ENCODE results near the gene MARCHF3. TPM values are rescaled to one million over a fixed set of nuclear protein-coding genes. Genes with fewer than 3 reads are reported as not detected.

MARCHF3 gene
- total RNA-seq, 1 experiment from 2014 or later: 3.4 TPM

- Histone ChIP-seq H3K27me3 (replicated peaks) (peaks cover 3% of the 10 kb centered on the region), H3K9me3 (replicated peaks) (no peaks in the 10 kb centered on the region), H3K36me3 (no peaks in the 10 kb centered on the region), H3K4me1 (replicated peaks) (no peaks in the 10 kb centered on the region), H3K4me3 (no peak overlapping the region), H3K27ac (no peak overlapping the region)
- no peak for DNase-seq (ENCODE audit: low read depth in 1 of 2, low spot score in 2 of 2)
These were observed 93.5 kb downstream of the MARCHF3 start for GRCh38 chr5:126936775-126937418.

GRCh38 chr5:126931963-126932660 is 98.2 kb downstream of the MARCHF3 start:
- no peaks in the 10 kb centered on the region for H3K36me3 ChIP-seq
- no peaks in the 10 kb centered on the region; the same call in 1 of the 2 replicates for H3K27me3 ChIP-seq (replicated peaks)
- no peak for DNase-seq (ENCODE audit: low read depth in 1 of 2, low spot score in 2 of 2)
- H3K4me1 ChIP-seq (replicated peaks): no peaks in the 10 kb centered on the region
- no peak overlapping the region for H3K4me3 ChIP-seq
- no peaks in the 10 kb centered on the region; the same call in 1 of the 2 replicates for H3K9me3 ChIP-seq (replicated peaks)
- H3K27ac ChIP-seq: no peak overlapping the region

DNA sequence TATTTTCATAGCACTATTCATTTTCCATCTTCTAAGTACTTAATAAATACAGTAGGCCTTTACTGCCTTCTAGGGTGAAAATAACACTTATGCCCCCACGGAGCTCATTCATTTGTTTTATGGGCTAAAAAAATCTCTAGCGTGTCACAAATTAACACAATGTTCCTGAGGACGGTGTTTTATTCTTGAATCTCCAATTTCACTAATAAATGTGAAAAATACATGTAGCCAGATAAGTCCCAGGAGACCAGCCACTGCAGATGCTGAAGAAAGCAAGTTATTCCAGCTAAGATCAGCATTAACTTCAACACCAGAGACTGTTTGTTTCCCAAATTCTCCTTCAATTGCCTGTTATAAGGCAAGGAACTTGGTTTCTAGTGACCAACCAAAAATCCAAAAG is 102.3 kb downstream of the MARCHF3 start:
- Histone ChIP-seq H3K4me3 (no peak overlapping the region), H3K36me3 (no peaks in the 10 kb centered on the region), H3K27ac (no peak overlapping the region), H3K9me3 (replicated peaks) (no peaks in the 10 kb centered on the region; the same call in 1 of the 2 replicates), H3K27me3 (replicated peaks) (peaks cover 6% of the 10 kb centered on the region), H3K4me1 (replicated peaks) (no peaks in the 10 kb centered on the region)
- no peak for DNase-seq (ENCODE audit: low read depth in 1 of 2, low spot score in 2 of 2)

- Histone ChIP-seq H3K9me3 (replicated peaks) (no peaks in the 10 kb centered on the region; the same call in 1 of the 2 replicates), H3K4me3 (no peak overlapping the region), H3K27me3 (replicated peaks) (peaks cover 6% of the 10 kb centered on the region), H3K4me1 (replicated peaks) (no peaks in the 10 kb centered on the region), H3K27ac (no peak overlapping the region), H3K36me3 (no peaks in the 10 kb centered on the region)
- no peak for DNase-seq (ENCODE audit: low read depth in 1 of 2, low spot score in 2 of 2)
These were observed 102.9 kb downstream of the MARCHF3 start for GRCh38 chr5:126927429-126927828.

GRCh38 chr5:126926187-126926586 is 104.2 kb downstream of the MARCHF3 start:
- Histone ChIP-seq H3K27ac (no peak overlapping the region), H3K4me1 (replicated peaks) (no peaks in the 10 kb centered on the region), H3K9me3 (replicated peaks) (no peaks in the 10 kb centered on the region; the same call in 1 of the 2 replicates), H3K36me3 (no peaks in the 10 kb centered on the region), H3K4me3 (no peak overlapping the region), H3K27me3 (replicated peaks) (peaks cover 6% of the 10 kb centered on the region)
- DNase-seq (ENCODE audit: low read depth in 1 of 2, low spot score in 2 of 2): no peak

DNA sequence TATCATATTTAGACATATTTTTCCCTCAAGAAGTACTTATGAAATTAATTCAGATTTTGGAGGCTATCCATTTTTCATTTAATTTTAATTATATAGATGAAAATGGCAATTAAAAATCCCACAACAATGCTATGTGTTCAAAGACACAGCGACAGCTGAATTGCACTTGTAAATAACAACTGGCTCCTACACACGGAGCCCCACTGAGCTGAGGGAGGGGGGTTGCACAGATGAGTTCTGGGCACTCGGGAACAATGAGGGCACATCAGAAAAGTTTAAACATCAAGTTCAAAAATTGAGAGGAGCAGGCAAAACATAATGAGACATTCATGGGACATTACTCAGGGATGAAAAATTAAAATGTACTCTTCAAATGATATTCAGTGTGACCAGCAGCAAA is 104.9 kb downstream of the MARCHF3 start:
- Histone ChIP-seq H3K27me3 (replicated peaks) (peaks cover 6% of the 10 kb centered on the region), H3K4me1 (replicated peaks) (no peaks in the 10 kb centered on the region), H3K36me3 (no peaks in the 10 kb centered on the region), H3K4me3 (no peak overlapping the region), H3K27ac (no peak overlapping the region), H3K9me3 (replicated peaks) (no peaks in the 10 kb centered on the region; the same call in 1 of the 2 replicates)
- no peak for DNase-seq (ENCODE audit: low read depth in 1 of 2, low spot score in 2 of 2)

GRCh38 chr5:126924331-126925033 is 105.9 kb downstream of the MARCHF3 start:
- no peak overlapping the region for H3K4me3 ChIP-seq
- no peak for DNase-seq (ENCODE audit: low read depth in 1 of 2, low spot score in 2 of 2)
- H3K9me3 ChIP-seq (replicated peaks): no peaks in the 10 kb centered on the region; the same call in 1 of the 2 replicates
- no peaks in the 10 kb centered on the region for H3K4me1 ChIP-seq (replicated peaks)
- no peaks in the 10 kb centered on the region for H3K36me3 ChIP-seq
- peaks cover 6% of the 10 kb centered on the region for H3K27me3 ChIP-seq (replicated peaks)
- no peak overlapping the region for H3K27ac ChIP-seq

DNA sequence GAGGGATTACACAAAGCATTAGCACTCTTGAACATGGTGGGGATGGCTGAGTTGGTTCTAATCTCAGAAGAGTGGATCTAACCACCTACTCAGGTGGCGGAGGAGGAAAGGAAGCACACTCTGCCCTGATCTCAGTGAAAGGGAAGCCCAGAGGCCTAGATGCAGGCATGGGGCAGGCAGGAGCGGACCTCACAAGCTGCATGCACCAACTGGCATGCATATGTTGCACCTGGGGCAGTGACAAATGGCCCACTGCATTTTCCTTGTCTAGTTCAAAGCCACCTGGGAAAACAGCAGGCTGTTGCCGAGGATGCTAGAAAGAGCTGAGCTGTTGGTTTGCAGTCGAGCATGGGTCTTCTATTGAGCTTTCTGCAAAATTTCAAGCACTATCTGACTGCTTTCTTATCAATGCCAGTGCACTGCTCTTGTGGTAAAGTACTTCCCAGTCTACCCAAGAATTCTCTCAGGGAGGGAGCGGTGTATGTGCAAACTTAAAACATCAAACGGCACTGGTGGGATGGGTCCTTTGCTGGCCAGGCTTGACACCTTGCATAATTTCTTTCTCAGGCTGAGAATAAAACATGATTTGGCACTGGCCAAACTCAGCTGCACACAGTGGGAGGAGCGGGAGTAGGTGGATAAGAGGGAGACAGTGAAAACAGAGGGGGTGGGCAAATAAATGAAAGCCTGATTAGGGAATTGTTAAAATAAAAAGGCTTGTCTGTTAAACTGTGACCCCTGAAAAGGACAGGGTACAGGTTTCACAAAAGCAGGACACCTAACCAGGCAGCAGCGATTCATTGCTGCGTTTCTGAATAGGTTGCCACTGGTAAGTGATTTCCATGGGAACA is 108.9 kb downstream of the MARCHF3 start:
- no peak overlapping the region for H3K4me3 ChIP-seq
- H3K36me3 ChIP-seq: no peaks in the 10 kb centered on the region
- H3K9me3 ChIP-seq (replicated peaks): no peaks in the 10 kb centered on the region
- no peak for DNase-seq (ENCODE audit: low read depth in 1 of 2, low spot score in 2 of 2)
- peaks cover 4% of the 10 kb centered on the region for H3K4me1 ChIP-seq (replicated peaks)
- H3K27ac ChIP-seq: no peak overlapping the region
- peaks cover 6% of the 10 kb centered on the region; the same call in 1 of the 2 replicates for H3K27me3 ChIP-seq (replicated peaks)

DNA sequence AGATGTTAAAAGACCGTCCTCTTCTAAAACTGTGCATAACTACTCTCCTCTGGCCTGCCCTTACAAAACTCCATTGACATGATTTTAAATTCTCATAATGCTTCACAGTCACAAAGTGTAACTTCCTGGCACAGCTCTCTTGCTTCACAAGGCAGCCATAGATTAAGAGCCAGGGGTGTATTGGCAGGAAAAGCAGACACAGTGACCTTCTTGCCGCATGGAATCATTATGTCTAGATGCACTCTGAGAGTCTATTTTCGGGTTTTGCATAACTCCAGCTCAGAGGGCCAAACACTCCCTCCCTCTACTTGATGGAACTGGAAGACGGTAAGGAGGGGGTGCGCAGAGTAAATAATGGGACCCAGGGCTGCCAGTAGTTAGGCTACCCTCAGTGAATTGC is 110.1 kb downstream of the MARCHF3 start:
- no peak for DNase-seq (ENCODE audit: low read depth in 1 of 2, low spot score in 2 of 2)
- Histone ChIP-seq H3K27me3 (replicated peaks) (peaks cover 6% of the 10 kb centered on the region; the same call in 1 of the 2 replicates), H3K27ac (no peak overlapping the region), H3K9me3 (replicated peaks) (no peaks in the 10 kb centered on the region), H3K4me1 (replicated peaks) (peaks cover 4% of the 10 kb centered on the region), H3K4me3 (no peak overlapping the region), H3K36me3 (no peaks in the 10 kb centered on the region)

GRCh38 chr5:126919566-126919965 is 110.8 kb downstream of the MARCHF3 start:
- Histone ChIP-seq H3K27ac (no peak overlapping the region), H3K36me3 (no peaks in the 10 kb centered on the region), H3K9me3 (replicated peaks) (no peaks in the 10 kb centered on the region), H3K4me3 (no peak overlapping the region), H3K27me3 (replicated peaks) (peaks cover under 1% of the 10 kb centered on the region; the same call in 1 of the 2 replicates), H3K4me1 (replicated peaks) (peaks cover 4% of the 10 kb centered on the region)
- no peak for DNase-seq (ENCODE audit: low read depth in 1 of 2, low spot score in 2 of 2)

DNA sequence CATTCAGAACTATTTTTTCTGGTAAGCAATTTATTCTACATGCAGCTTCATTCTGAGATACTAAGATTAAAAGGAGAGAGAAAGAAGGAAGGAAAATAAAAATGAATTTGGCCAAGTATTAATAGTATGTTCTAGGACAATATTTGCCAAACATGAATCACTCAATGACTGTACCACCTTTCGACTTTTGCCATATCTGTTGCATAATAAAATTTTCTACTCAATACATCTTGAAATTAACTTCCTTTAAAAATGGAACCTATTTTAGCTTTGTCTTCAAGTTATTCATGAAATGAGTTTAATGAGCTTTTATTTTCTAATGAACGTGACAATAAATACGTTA is 111.8 kb downstream of the MARCHF3 start:
- no peak for DNase-seq (ENCODE audit: low read depth in 1 of 2, low spot score in 2 of 2)
- Histone ChIP-seq H3K27ac (no peak overlapping the region), H3K36me3 (no peaks in the 10 kb centered on the region), H3K9me3 (replicated peaks) (no peaks in the 10 kb centered on the region), H3K4me1 (replicated peaks) (peaks cover 4% of the 10 kb centered on the region), H3K4me3 (no peak overlapping the region), H3K27me3 (replicated peaks) (no peaks in the 10 kb centered on the region)

GRCh38 chr5:126917918-126918614 is 112.3 kb downstream of the MARCHF3 start:
- H3K9me3 ChIP-seq (replicated peaks): no peaks in the 10 kb centered on the region
- H3K4me3 ChIP-seq: no peak overlapping the region
- H3K27ac ChIP-seq: no peak overlapping the region
- H3K36me3 ChIP-seq: no peaks in the 10 kb centered on the region
- peak in 1 of 2 experiments; percentile 30 for DNase-seq (ENCODE audit: low read depth in 1 of 2, low spot score in 2 of 2)
- no peaks in the 10 kb centered on the region for H3K27me3 ChIP-seq (replicated peaks)
- H3K4me1 ChIP-seq (replicated peaks): peaks cover 4% of the 10 kb centered on the region

GRCh38 chr5:126915496-126915895 is 114.9 kb downstream of the MARCHF3 start:
- Histone ChIP-seq H3K27ac (no peak overlapping the region), H3K4me1 (replicated peaks) (peaks cover 4% of the 10 kb centered on the region), H3K4me3 (no peak overlapping the region), H3K9me3 (replicated peaks) (0 out of 2 replicates have a peak, but pooled peaks cover 2% of the 10 kb centered on the region), H3K36me3 (no peaks in the 10 kb centered on the region), H3K27me3 (replicated peaks) (no peaks in the 10 kb centered on the region)
- DNase-seq (ENCODE audit: low read depth in 1 of 2, low spot score in 2 of 2): no peak
